Activated CD4-positive, CD25-positive, alpha-beta regulatory T cell treated with anti-CD3 and anti-CD28 coated beads, Interleukin-2, amount 50 U/mL, for 16 hours (primary cell): ENCODE data around the gene KCNK5.

Source experiments
- DNase-seq: peaks from one replicate; pipeline ENCODE4 v3.0.0-alpha.2; 2020; ENCODE audit warnings: low read depth, low spot score

The KCNK5 gene

DNA sequence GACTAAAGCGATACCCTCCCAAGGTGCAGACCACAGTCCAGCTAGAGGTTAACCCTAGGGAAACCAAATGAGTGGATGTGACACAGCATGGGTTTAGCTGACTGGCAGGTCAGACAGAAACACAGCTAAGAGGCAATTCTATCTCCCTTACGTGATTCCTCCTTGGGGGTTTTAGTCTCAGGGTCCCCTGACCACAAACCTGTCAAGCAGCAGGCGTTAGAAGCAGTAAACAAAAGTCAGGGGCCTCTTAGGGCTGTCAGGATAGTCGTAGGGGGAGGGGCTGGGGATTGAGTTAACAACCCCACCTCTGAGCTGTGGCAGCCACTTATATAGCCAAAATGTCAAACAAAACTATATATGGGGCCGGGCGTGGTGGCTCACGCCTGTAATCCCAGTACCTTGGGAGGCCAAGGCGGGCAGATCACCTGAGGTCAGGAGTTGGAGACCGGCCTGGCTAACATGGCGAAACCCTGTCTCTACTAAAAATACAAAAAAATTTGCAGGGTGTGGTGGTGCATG lies 13.6 kb downstream of the KCNK5 start:
- no peak for DNase-seq

DNA sequence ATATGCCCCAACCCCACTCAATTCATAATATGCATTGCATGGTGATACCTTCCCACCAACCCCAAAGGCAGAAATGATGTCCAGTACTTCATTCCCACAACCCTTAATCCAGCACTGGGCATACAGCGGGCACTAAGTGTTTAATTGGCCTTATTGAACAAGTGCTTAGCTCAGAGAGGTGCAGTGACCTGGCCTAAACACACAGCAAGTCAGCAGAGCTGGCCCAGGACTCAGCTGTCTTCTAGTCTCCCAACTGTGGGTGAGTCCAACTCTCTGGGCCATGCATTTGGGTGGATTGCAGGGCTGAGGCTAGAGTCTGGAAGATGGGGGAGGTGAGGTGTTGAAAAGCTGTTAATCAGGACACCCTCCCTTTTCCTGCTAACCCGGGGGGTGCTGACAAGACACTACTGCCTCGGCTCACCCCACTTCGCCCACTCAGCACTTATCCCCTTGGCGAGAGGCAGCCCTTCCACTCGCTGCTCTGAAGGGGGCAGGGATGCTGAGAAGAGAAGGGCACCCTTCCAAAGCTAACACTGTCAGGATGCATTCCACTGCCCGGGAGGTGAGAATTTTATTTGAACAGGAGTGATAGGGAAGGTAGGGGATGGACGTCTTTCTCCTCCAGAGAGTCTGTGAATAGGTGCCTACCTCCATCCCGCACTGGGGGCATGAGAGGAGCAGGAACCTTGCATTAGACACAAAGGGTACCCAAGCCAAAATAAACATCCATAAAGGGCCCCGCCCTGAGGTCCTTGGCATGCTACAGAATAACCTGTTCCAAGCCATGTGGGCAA lies 14.2 kb downstream of the KCNK5 start:
- no peak for DNase-seq

DNA sequence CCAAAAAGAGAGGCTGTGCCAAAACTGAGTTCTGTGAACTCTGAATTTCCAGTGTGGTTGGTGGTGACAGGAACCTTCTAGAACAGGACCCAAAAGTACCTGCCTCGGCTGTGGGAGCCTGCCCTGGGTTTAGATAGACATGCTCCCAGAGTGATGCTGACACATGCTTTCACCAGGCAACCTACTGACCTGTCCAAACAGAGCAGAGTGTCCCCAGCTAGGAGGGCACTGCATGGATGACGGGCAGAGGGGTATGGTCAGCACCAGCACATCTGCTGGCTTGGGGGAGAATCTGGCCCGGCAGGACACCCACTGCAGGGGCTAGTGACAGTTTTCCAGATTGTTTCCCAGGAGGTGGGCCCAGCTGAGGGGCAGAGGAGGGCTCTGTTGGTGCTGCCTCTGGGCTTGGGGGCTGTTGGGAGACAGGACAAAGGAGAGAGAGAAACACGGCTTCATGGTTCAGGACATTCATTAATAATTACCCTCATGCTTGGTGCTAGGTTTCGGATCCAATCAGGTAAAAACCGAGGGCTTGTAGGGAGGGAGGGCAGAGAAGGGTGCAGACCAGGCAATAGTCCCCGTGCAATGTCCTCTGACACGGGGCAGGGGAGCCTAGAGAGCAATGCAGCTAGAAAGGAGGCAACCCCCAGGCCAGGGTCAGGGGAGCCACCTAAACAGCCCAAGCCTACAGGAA lies 15.0 kb downstream of the KCNK5 start:
- no peak for DNase-seq

DNA sequence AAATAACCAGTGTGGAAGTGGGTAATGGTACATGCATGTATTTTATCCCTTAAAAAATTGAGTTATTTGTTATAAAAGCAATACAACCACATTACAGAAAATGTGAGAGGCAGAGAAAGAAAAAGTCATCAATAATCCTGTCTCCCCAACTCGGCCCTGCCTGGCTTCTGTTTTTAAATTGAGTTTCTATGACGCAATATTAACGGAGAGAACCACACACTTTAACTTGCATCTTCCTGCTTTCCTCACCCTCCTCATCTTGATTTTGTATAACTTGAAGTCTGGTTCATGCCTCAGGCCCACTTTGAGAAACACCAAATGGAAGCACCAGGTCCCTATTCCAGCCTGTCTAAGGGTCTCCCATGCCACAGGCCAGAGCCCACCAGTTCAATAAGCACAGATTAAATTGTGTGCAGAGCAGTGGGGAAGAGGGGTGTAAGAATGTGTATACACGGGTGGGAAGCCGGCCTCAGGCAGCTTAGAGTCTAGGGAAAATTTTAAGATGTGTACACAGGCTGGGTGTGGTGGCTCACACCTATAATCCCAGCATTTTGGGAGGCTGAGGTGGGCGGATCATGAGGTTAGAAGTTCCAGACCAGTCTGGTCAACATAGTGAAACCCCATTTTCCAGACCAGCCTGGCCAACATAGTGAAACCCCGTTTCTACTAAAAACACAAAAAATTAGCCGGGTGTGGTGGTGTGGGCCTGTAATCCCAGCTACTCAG lies 15.9 kb downstream of the KCNK5 start:
- DNase-seq, result no peak

DNA sequence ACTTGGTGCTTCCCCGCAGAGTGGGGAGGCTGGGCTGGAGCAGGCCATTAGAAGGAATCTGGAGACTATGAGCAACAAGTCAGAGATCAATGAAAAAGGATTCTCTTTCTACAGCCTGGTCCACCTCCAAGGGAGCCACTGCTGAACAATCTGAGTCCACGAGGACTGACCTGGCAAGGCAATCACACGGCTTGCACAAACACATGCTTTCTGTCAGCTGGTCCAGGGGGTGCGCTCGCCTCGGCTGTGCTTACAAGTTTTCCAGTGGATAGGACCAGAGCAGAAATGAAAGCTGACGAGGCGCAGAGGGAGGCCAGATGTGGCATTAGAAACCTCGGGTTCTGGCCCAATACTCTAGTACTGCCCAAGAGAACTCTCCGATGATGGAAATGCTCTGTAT lies 18.1 kb downstream of the KCNK5 start:
- no peak for DNase-seq

DNA sequence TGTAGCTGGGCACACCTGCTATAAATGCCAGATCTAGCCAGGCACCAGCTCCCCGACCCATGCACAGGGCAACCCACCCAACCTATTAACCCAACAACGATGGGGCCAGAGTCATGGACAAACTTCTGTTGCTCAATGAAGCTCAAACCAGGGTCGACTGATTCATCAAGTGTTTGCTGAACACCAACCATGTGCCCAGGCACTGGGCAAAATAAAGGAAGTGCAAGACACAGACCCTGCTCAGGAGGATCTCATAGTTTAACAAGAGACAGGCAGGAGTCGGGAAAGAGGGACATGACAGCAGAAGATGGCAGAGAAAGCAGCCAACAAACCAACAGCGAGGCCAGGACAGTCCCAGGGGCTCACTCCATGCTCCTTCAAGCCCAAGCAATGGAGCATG lies 18.8 kb downstream of the KCNK5 start:
- no peak for DNase-seq

DNA sequence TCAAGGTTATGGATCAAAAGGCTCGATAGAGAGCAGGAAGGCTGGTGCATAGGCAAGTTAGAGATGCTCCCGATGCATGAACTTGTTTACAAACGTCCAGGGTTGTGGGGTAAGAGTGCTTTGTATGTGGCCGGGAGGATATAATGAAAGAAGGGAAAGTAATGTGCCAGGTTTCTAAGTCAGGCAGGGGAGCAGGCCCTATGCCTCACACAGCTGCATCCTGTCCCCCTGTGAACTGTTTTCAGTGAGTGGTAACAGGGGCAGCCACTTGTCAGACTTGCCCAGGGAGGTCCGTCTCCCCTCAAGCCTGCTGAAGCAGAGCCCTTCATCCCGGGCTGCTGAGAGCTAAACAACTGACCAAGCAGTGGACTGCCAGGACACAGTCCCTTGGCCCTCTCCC lies 19.4 kb downstream of the KCNK5 start:
- no peak for DNase-seq

DNA sequence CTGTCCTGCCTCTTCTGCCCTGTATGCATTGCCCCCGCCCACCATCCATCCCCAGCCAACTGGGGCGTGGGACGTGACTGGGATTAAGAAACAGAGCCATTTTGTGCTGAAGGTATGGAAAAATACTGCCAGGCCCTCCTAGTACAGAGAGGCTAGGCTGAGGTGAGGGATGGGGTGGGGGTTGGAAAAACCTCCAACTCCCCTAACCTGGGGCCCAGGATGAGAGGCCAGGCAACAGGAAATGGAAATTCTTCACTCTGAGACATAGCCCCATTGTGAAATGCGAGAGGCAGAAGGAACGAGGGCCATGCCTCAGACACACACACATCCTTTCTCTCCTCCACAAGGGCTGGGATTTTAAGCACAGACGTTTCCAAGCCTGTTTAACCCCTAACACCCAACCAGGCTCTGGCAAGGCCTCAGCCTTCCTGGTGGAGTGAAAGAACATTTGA lies 19.9 kb downstream of the KCNK5 start:
- no peak for DNase-seq

DNA sequence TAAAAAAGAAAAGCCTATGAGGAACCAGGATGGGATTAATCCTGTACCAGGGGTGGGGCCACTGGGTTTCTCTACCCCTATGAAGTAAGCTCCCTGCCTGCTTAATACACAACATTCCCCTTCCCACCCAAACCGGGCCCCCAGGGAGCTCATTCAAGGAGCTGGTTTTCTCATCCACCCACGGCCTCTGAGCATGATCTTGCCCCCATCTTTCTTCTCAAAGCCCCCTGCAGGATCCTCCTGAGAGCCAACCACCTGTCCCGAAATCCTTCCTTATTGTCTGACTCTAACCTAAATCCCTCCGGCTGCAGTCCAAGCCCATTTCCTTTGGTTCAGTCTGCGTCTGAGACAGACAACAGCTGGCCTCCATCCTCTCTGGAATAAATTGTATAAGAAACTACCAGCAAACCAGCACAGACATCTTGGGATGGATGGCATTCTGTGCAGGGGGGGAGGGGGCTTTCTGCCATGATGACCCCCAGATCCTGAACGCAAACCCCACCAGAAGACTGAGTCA lies 21.0 kb downstream of the KCNK5 start:
- DNase-seq, result no peak

DNA sequence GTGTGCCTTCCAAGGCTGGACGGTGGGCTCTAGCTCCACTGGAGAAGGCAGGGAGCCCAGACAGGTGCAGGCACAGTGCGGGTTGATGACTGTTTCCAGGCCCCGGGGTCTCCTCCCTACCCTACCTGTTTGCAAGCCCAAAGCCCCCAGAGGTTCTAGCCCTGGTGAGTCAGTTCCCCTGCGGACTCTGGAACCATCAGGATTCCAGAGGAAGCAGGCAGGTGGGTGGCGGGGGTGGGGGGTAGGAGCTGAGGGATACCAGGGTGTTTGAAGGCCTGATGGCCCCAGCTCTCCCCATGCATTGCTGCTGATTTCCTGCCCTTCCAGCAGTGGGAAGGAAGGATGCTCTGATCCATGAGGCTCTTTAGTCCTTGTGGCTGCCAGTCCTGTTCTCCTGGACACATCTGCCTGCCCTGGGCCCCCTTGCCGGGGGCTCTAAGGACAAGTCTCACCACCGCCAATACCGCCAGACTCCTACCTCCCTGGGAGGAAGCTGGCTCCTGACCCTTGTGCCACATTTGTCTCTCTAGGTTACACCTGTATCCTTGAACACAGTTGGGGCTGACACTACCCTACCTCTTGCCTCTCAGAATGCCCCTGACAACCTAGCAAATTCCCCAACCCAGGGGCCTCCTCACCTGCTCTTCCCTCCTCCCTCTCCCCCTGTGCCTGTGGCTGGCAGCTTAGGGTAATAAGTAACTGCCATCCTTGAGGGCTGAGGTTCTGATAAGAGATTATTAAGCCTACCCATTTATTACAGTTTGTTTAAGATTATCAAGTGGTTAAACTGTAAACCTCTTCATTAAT lies 21.7 kb downstream of the KCNK5 start:
- DNase-seq, result no peak

DNA sequence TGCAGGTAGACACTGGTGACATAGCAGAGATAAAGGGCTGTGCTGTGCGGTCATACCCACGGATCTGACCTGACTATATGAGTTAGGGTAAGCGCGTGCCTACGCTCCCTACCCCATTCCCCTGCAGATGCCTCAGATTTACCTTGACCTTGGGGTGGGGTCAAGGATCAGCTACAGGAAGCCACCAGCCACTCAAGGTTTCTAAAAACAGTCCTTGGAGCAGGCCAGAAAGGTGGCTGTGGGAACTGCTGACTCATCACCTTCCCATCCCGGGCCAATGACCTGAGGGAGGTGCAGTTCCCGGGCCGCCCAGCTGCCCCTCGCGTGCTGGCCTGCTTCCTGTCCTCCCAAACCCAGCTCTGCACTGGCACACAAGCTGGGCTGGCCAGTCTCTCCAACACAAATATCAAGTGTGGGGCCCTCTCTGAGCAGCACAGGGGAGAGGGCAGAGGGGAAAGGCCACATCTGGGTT lies 23.0 kb downstream of the KCNK5 start:
- no peak for DNase-seq

DNA sequence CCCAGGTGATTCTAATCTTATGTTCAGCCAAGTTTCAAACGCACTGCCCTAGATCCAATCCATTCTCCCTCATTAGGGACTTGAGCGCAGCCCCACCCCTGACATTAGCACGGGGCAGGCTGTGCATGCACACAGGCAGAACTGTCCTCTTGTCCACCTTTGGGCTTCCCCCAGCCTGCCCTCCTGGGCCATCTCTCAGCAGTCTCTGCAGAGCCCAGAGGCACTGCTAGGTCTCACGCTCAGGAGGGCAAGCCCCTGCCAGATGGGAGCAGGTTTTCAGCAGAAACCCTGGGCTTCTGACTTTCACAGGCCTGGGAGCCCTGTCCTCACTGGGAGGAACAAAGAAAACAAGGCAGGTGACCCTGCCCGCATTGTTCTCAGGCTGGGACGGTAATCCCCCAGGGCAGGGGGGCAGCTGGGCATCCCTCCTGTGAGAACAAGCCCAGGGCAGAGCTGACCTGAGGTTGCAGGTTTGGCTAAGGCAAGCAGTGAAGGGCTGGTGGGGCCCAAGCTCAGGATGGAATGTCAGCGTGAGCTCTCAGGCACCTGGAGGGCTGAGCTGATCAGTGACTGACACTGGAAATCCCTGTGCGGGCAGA lies 24.5 kb downstream of the KCNK5 start:
- DNase-seq, result no peak

DNA sequence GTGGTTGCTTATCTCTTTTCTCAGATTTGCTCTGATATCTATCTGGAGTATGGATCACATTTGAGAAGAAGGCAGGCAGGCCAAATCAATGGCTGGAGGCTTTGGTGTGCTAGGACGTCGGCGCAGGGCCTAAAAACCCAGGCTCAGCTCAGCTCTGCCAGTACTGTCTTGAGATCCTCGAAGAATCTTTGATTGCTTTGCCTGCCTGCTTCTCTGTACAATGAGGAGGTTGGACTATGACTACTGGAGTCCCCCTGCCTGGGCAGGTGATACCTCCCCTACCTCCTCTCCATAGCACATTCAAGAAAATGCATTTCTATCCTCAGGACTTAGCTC lies 25.1 kb downstream of the KCNK5 start:
- no peak for DNase-seq

DNA sequence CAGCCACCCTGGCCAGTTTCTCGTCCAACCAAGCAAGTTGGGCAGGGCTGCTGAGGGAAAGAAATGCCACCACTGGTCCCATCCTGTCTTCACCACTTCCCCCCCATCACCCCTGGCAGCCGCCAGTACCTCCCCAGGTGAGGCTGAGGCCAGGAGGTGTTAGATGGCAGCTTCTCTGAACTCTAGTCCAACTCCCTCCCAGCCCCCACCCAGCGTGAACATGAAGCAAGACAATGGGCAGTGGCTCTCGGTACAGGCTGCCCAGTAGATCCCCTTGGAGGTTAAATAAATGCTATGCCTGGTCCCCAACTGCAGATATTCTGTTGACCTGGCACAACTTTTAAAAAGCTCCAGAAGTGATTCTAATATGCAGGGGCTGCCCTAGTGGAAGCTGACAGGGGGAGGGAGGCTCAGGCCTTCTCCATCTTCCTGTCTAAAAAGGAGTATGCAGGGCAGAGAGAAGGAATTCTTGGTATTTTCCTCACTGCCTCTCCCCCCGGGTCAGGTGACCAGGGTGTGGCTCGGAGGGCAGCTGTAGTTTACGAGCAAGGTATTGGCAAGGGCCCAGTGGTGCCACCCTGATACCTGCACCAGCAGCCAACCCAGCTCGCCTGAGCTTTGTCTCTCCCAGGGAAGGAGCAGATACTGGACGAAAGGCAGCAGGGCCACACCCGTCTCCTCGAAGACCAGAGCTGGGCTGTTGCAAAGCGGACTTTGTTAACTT lies 25.7 kb downstream of the KCNK5 start:
- no peak for DNase-seq

DNA sequence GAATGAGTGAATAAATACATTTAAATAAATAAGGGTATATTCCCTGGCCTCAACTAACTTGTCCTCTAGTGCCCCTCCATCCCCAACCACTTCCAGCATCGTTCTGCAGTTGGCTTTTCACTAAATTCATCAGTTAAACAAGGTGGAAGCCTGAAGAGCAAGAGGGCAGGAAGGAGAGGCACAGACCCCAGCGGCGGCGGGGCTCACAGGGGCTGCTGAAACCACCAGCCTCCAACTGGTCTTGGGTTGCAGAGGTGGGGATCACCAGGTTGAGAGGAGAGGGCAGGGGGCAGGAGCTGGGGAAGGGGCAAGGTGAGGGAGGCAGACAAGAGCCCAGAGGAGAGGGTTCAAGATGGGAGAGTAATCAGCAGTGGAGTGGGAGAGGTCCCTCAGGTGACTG lies 27.1 kb downstream of the KCNK5 start:
- DNase-seq, result no peak

DNA sequence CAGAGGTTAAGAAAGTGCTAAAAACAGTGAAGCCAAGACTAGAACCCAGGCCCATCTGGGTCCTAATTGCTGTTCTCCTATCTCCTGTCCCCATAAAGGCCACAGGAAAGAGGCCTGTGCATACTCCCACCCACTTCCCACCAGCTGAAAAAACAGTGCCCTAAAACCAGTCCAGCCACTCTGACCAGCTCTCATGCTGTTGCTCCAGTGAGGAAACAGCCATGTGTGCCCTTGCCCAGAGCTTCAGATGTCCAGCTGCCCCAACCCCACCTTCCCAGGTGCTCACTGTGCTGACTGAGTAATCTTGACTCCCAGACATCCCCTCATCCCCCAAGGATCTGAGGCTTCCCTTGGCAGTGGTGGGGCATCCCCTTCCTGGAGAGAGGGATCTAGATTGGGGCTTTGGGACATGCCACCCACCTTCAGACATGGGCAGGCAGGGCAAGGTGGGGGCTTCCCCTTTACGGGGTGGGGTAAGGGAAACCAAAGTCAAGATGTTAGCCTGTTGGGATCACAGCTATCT lies 28.7 kb downstream of the KCNK5 start:
- no peak for DNase-seq

DNA sequence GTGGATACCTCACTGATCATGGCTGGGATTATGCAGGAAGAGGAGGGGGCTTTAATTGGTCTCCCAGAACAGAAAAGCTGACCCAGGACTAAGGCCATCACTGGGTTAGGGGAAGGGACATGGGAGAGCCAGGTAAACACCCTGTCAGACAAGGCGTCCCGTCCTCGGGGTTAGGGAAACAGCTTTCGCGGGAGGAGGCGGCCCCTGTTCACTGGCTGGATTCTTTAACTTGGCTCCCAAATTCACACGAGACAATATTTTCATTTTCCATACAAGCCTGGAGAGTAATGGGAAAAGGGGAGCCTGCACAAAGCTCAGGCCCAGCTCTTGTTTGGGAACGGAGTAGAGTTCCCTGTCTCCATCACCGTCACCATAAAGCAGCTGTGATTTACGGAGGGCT lies 29.3 kb downstream of the KCNK5 start:
- no peak for DNase-seq

DNA sequence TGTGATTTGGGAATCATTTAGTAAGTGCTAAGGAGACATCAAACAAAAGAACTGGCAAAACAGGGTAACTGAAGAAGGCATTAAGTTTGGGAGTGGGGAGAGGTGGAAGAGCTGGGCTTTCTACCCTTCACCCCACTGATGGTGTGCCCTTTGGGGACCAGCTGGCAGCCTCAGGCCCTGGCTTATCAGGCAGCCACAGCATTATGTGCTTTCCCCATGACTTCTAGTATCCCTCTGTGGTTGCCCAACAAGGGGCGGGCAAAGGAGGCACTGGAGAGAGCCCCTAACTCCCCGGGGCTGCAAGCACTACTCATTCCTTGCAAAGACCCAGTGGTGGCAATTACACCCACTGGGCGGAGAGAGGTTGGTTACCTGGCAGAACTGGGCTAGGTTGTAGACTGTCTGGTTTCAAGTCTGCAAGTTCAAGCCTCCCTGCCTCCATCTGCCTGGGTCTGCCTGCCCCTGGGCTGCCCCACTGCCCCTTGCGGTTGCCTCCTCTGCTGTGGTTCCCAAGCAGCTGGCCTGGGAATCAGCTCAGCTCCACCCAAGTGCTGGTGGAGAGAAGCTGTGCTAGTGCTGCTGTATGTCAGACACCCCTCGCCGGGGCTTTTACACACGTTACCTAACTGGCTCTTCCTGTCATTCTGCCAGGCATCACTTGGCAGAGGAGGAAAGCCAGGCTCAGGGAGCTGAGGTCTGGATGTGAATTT lies 29.9 kb downstream of the KCNK5 start:
- DNase-seq, result no peak

DNA sequence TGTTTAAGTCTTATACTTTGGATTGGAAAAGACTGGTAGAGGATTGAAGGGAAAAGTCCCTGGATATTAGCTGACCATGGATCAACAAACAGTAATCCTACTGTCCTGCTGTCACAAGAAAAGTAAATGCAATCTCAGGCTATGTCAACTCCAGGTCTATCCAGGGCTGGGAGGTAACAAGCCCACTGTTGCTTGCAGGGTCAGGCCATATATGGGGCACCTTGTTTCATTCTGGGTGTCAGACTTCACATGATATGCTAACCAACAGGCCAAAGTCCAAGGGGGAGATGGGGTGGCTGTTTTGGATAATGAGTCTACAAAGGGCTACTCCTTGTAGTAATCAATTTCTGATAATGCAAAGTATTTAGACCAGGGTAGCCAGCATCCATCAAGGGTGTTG lies 30.7 kb downstream of the KCNK5 start:
- DNase-seq, result no peak
